Measurements from ENCODE around the gene AP3S2.

- no peak for TF ChIP-seq CTCF (IDR thresholded peaks at IDR 0.05)
- TF ChIP-seq POLR2A (IDR thresholded peaks at IDR 0.05), result no peak
Measured at GRCh38 chr15:89845305-89845893, 48.4 kb downstream of the AP3S2 start.
